SJCRH30 (cell line): ENCODE data around the gene MGST2. TPM values are rescaled to one million over a fixed set of nuclear protein-coding genes. Genes with fewer than 3 reads are reported as not detected.

Source experiments
- DNase-seq, 2 experiments: peaks; one replicate each; pipeline ENCODE4 v3.0.0-alpha.2; 2015 to 2020
- H3K27ac ChIP-seq: fragments of 250-450 bp; sonication (Bioruptor Pico); 2 replicates; pipeline ENCODE4 v1.5.1; 2020; ENCODE audit warnings: mild to moderate bottlenecking, moderate library complexity
- H3K27me3 ChIP-seq: fragments of 250-450 bp; sonication (Bioruptor Pico); 2 replicates; pipeline ENCODE4 v1.5.1; 2020; ENCODE audit warnings: mild to moderate bottlenecking, moderate library complexity
- H3K36me3 ChIP-seq: fragments of 250-450 bp; sonication (Bioruptor Pico); 2 replicates; pipeline ENCODE4 v1.5.1; 2020; ENCODE audit warnings: mild to moderate bottlenecking, moderate library complexity
- H3K4me1 ChIP-seq: fragments of 250-450 bp; sonication (Bioruptor Pico); 2 replicates; pipeline ENCODE4 v1.5.1; 2020; ENCODE audit warnings: mild to moderate bottlenecking, moderate library complexity
- H3K4me3 ChIP-seq: fragments of 250-450 bp; sonication (Bioruptor Pico); 2 replicates; pipeline ENCODE4 v1.5.1; 2020; ENCODE audit warnings: mild to moderate bottlenecking, moderate library complexity
- H3K9me3 ChIP-seq: fragments of 250-450 bp; sonication (Bioruptor Pico); replicated peaks from 2 replicates; pipeline ENCODE4 v1.5.1; 2020; ENCODE audit warnings: mild to moderate bottlenecking, moderate library complexity
- total RNA-seq: library from RNA; depleted of rRNA; stranded (reverse); fragments of >200 nt; shearing (Covaris generic); gene quantifications from 2 replicates; pipeline ENCODE4 v1.2.3, GENCODE V29; 2014

The MGST2 gene
- total RNA-seq, 1 experiment from 2014 or later, result 27.2 TPM

GRCh38 chr4:139670775-139671174 is 5.2 kb downstream of the MGST2 start:
- H3K9me3 ChIP-seq, result no peaks in the 10 kb centered on the region
- no peak overlapping the region for H3K27ac ChIP-seq
- H3K36me3 ChIP-seq, result no peaks in the 10 kb centered on the region
- H3K4me3 ChIP-seq, result no peak overlapping the region
- peaks cover 4% of the 10 kb centered on the region; the same call in 1 of the 2 replicates for H3K4me1 ChIP-seq
- no peak for DNase-seq
- no peaks in the 10 kb centered on the region for H3K27me3 ChIP-seq

GRCh38 chr4:139672215-139672614 is 6.6 kb downstream of the MGST2 start:
- no peaks in the 10 kb centered on the region for H3K9me3 ChIP-seq
- DNase-seq, result no peak
- H3K36me3 ChIP-seq, result no peaks in the 10 kb centered on the region
- H3K27me3 ChIP-seq, result no peaks in the 10 kb centered on the region
- no peak overlapping the region for H3K27ac ChIP-seq
- H3K4me1 ChIP-seq, result no peaks in the 10 kb centered on the region; the same call in 1 of the 2 replicates
- no peak overlapping the region for H3K4me3 ChIP-seq

GRCh38 chr4:139672732-139673131 is 7.1 kb downstream of the MGST2 start:
- DNase-seq, result no peak
- Histone ChIP-seq H3K9me3 (no peaks in the 10 kb centered on the region), H3K27me3 (no peaks in the 10 kb centered on the region), H3K36me3 (no peaks in the 10 kb centered on the region), H3K4me1 (no peaks in the 10 kb centered on the region), H3K27ac (no peak overlapping the region), H3K4me3 (no peak overlapping the region)

- Histone ChIP-seq H3K36me3 (peaks cover 2% of the 10 kb centered on the region; the same call in 1 of the 2 replicates), H3K4me1 (no peaks in the 10 kb centered on the region), H3K4me3 (no peak overlapping the region), H3K9me3 (no peaks in the 10 kb centered on the region), H3K27ac (no peak overlapping the region), H3K27me3 (no peaks in the 10 kb centered on the region)
- DNase-seq, result no peak
Measured at GRCh38 chr4:139674875-139675550, 9.4 kb downstream of the MGST2 start.

GRCh38 chr4:139675651-139676050 is 10.0 kb downstream of the MGST2 start:
- H3K27ac ChIP-seq, result no peak overlapping the region
- H3K4me1 ChIP-seq, result no peaks in the 10 kb centered on the region
- no peaks in the 10 kb centered on the region for H3K9me3 ChIP-seq
- no peak for DNase-seq
- H3K36me3 ChIP-seq, result peaks cover 2% of the 10 kb centered on the region; the same call in 1 of the 2 replicates
- no peak overlapping the region for H3K4me3 ChIP-seq
- H3K27me3 ChIP-seq, result no peaks in the 10 kb centered on the region

- Histone ChIP-seq H3K36me3 (peaks cover 2% of the 10 kb centered on the region; the same call in 1 of the 2 replicates), H3K27ac (no peak overlapping the region), H3K4me1 (no peaks in the 10 kb centered on the region), H3K4me3 (no peak overlapping the region), H3K27me3 (no peaks in the 10 kb centered on the region), H3K9me3 (no peaks in the 10 kb centered on the region)
- no peak for DNase-seq
Measured at GRCh38 chr4:139676365-139676764, 10.7 kb downstream of the MGST2 start.

- H3K4me3 ChIP-seq, result no peak overlapping the region
- peaks cover 2% of the 10 kb centered on the region; the same call in 1 of the 2 replicates for H3K36me3 ChIP-seq
- H3K4me1 ChIP-seq, result no peaks in the 10 kb centered on the region
- no peak overlapping the region for H3K27ac ChIP-seq
- DNase-seq, result no peak
- H3K27me3 ChIP-seq, result no peaks in the 10 kb centered on the region
- H3K9me3 ChIP-seq, result no peaks in the 10 kb centered on the region
Measured at GRCh38 chr4:139676913-139677585, 11.4 kb downstream of the MGST2 start.

GRCh38 chr4:139682309-139682708 is 16.7 kb downstream of the MGST2 start:
- Histone ChIP-seq H3K4me3 (no peak overlapping the region), H3K27me3 (no peaks in the 10 kb centered on the region), H3K36me3 (peaks cover 2% of the 10 kb centered on the region; the same call in 1 of the 2 replicates), H3K27ac (no peak overlapping the region), H3K4me1 (no peaks in the 10 kb centered on the region), H3K9me3 (no peaks in the 10 kb centered on the region)
- DNase-seq, result no peak

GRCh38 chr4:139682741-139683151 is 17.1 kb downstream of the MGST2 start:
- Histone ChIP-seq H3K4me1 (no peaks in the 10 kb centered on the region), H3K9me3 (no peaks in the 10 kb centered on the region), H3K36me3 (peaks cover 2% of the 10 kb centered on the region; the same call in 1 of the 2 replicates), H3K27me3 (no peaks in the 10 kb centered on the region), H3K27ac (no peak overlapping the region), H3K4me3 (no peak overlapping the region)
- no peak for DNase-seq

GRCh38 chr4:139684351-139684750 is 18.7 kb downstream of the MGST2 start:
- Histone ChIP-seq H3K4me1 (no peaks in the 10 kb centered on the region), H3K27me3 (no peaks in the 10 kb centered on the region), H3K9me3 (no peaks in the 10 kb centered on the region), H3K27ac (no peak overlapping the region), H3K4me3 (no peak overlapping the region), H3K36me3 (peaks cover 2% of the 10 kb centered on the region; the same call in 1 of the 2 replicates)
- DNase-seq, result no peak

GRCh38 chr4:139685180-139685579 is 19.6 kb downstream of the MGST2 start:
- Histone ChIP-seq H3K27ac (no peak overlapping the region), H3K27me3 (no peaks in the 10 kb centered on the region), H3K9me3 (no peaks in the 10 kb centered on the region), H3K4me3 (no peak overlapping the region), H3K4me1 (no peaks in the 10 kb centered on the region), H3K36me3 (no peaks in the 10 kb centered on the region)
- no peak for DNase-seq

- Histone ChIP-seq H3K4me1 (no peaks in the 10 kb centered on the region), H3K36me3 (no peaks in the 10 kb centered on the region), H3K27me3 (no peaks in the 10 kb centered on the region), H3K27ac (no peak overlapping the region), H3K9me3 (no peaks in the 10 kb centered on the region), H3K4me3 (no peak overlapping the region)
- DNase-seq, result no peak
Measured at GRCh38 chr4:139686130-139686529, 20.5 kb downstream of the MGST2 start.

- Histone ChIP-seq H3K27me3 (no peaks in the 10 kb centered on the region), H3K4me1 (no peaks in the 10 kb centered on the region), H3K27ac (no peak overlapping the region), H3K4me3 (no peak overlapping the region), H3K36me3 (no peaks in the 10 kb centered on the region), H3K9me3 (no peaks in the 10 kb centered on the region)
- DNase-seq, result no peak
Measured at GRCh38 chr4:139686988-139687387, 21.4 kb downstream of the MGST2 start.

GRCh38 chr4:139689093-139689722 is 23.6 kb downstream of the MGST2 start:
- no peaks in the 10 kb centered on the region for H3K4me1 ChIP-seq
- no peak for DNase-seq
- no peaks in the 10 kb centered on the region for H3K27me3 ChIP-seq
- no peak overlapping the region for H3K27ac ChIP-seq
- no peak overlapping the region for H3K4me3 ChIP-seq
- H3K9me3 ChIP-seq, result no peaks in the 10 kb centered on the region
- H3K36me3 ChIP-seq, result no peaks in the 10 kb centered on the region

GRCh38 chr4:139690419-139690818 is 24.8 kb downstream of the MGST2 start:
- H3K4me1 ChIP-seq, result no peaks in the 10 kb centered on the region
- H3K4me3 ChIP-seq, result no peak overlapping the region
- H3K36me3 ChIP-seq, result no peaks in the 10 kb centered on the region
- no peak overlapping the region for H3K27ac ChIP-seq
- no peaks in the 10 kb centered on the region for H3K27me3 ChIP-seq
- no peak for DNase-seq
- no peaks in the 10 kb centered on the region for H3K9me3 ChIP-seq
